CD8-positive, alpha-beta memory T cell (primary cell): ENCODE results near the gene SLC23A2. TPM values are rescaled to one million over a fixed set of nuclear protein-coding genes. Genes with fewer than 3 reads are reported as not detected.
"Not testable (repeated sequence)": the region's sequence is repeated elsewhere in the genome, so short reads cannot be mapped to it uniquely, and the experiment has no call there.

Experiments
- CTCF ChIA-PET: fragments of 350-600 bp; sonication (Branson Sonifier 250); formaldehyde crosslinking; loops from one replicate; lab custom pipeline; 2021; ENCODE audit warnings: antibody characterized with exemption; lab: Charles Lee
- POLR2A ChIA-PET: fragments of 350-600 bp; sonication (Branson Sonifier 250); formaldehyde crosslinking; loops from one replicate; lab custom pipeline; 2021; ENCODE audit warnings: antibody characterized with exemption; lab: Charles Lee
- DNase-seq, 5 donors: peaks; one replicate each; pipeline versions ENCODE4 v3.0.0 to v3.0.0-alpha.2; 2020 to 2022; ENCODE audit warnings: mixed read lengths in 1 of 5
- H3K27ac ChIP-seq: one replicate; pipeline ENCODE4 v1.7.0; 2013; ENCODE audit warnings: low read depth, mild to moderate bottlenecking, low read length, moderate library complexity
- H3K27me3 ChIP-seq: 2 replicates; pipeline ENCODE4 v1.7.0; 2013; ENCODE audit warnings: low read length, mild to moderate bottlenecking; ENCODE audit not compliant: insufficient read depth, poor library complexity, severe bottlenecking
- H3K36me3 ChIP-seq: 2 replicates; pipeline ENCODE4 v1.7.0; 2013; ENCODE audit warnings: mild to moderate bottlenecking, low read length, moderate library complexity; ENCODE audit not compliant: insufficient read depth
- H3K4me1 ChIP-seq: 2 replicates; pipeline ENCODE4 v1.7.0; 2013; ENCODE audit warnings: mild to moderate bottlenecking, low read length, moderate library complexity; ENCODE audit not compliant: insufficient read depth
- H3K4me3 ChIP-seq: 2 replicates; pipeline ENCODE4 v1.7.0; 2013; ENCODE audit warnings: mild to moderate bottlenecking, low read length
- H3K9me3 ChIP-seq: 2 replicates; pipeline ENCODE4 v1.7.0; 2013; ENCODE audit warnings: mild to moderate bottlenecking, low read length
- H3K27ac Mint-ChIP-seq, 8 donors: one replicate each; pipeline ENCODE4 v1.8.0; 2020 to 2021; ENCODE audit warnings: mixed read lengths in 8 of 8, mild to moderate bottlenecking in 6 of 8, inconsistent platforms in 3 of 8, moderate library complexity in 3 of 8
- H3K27me3 Mint-ChIP-seq, 2 donors: one replicate each; pipeline ENCODE4 v1.8.0; 2020 to 2021; ENCODE audit warnings: mixed read lengths in 2 of 2, mild to moderate bottlenecking in 1 of 2, moderate library complexity in 1 of 2
- H3K36me3 Mint-ChIP-seq, 3 donors: one replicate each; pipeline ENCODE4 v1.8.0; 2020 to 2021; ENCODE audit warnings: mixed read lengths in 3 of 3, inconsistent platforms in 1 of 3, mild to moderate bottlenecking in 1 of 3
- H3K4me1 Mint-ChIP-seq, 3 donors: one replicate each; pipeline ENCODE4 v1.8.0; 2020 to 2021; ENCODE audit warnings: mixed read lengths in 3 of 3, inconsistent platforms in 1 of 3, mild to moderate bottlenecking in 1 of 3
- H3K4me3 Mint-ChIP-seq, 7 donors: one replicate each; pipeline ENCODE4 v1.8.0; 2020 to 2021; ENCODE audit warnings: mixed read lengths in 7 of 7, mild to moderate bottlenecking in 6 of 7, moderate library complexity in 4 of 7, inconsistent platforms in 2 of 7
- H3K9me3 Mint-ChIP-seq, 5 donors: one replicate each; pipeline ENCODE4 v1.8.0; 2020 to 2022; ENCODE audit warnings: mixed read lengths in 5 of 5, mild to moderate bottlenecking in 3 of 5, moderate library complexity in 2 of 5, inconsistent platforms in 1 of 5
- polyA plus RNA-seq: library from polyadenylated mRNA; unstranded; fragments of 300-500 nt; fragmentation: Illumina TruSeq; gene quantifications from one replicate; pipeline ENCODE4 v1.2.3, GENCODE V29; 2021
- total RNA-seq, 2 experiments: library from RNA; stranded (reverse); gene quantifications; one replicate each; pipeline ENCODE4 v1.2.3, GENCODE V29; 2021

The SLC23A2 gene
- total and polyA plus RNA-seq, 3 experiments from 2014 or later: 6.7 to 24.3 (median 20.6) TPM

DNA sequence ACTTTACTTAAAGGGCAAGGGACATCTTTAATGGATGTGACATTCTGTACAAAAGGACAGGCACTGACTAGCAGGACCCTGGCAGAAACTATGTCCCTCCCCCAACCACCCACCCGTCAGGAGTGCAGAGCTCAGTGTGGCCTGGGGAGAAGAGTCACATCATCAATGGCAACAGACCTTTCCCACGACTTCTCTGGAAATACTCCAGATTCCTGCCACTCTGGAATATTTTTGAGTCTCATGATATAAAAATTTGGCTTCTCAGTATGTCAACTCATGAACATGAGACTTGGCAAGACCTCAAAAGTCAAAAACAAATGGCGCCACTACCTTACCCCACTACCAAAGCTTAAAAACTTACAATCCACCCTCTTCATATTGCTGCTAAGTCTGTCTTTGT is 118.3 kb downstream of the SLC23A2 start:
- Mint-ChIP-seq H3K27ac (no peak overlapping the region), H3K9me3 (no peaks in the 10 kb centered on the region), H3K36me3 (peaks cover 0 to 76% (median 22%) of the 10 kb centered on the region in 3 donors), H3K4me1 (peaks cover 19 to 21% (median 20%) of the 10 kb centered on the region in 3 donors), H3K27me3 (no peaks in the 10 kb centered on the region), H3K4me3 (no peak overlapping the region)
- DNase-seq: no peak
- Histone ChIP-seq H3K4me3 (no peak overlapping the region), H3K36me3 (peaks cover 20% of the 10 kb centered on the region), H3K9me3 (no peaks in the 10 kb centered on the region), H3K27me3 (no peaks in the 10 kb centered on the region), H3K4me1 (no peaks in the 10 kb centered on the region), H3K27ac (no peak overlapping the region)
- ChIA-PET CTCF (no interaction called here), POLR2A (no interaction called here)

DNA sequence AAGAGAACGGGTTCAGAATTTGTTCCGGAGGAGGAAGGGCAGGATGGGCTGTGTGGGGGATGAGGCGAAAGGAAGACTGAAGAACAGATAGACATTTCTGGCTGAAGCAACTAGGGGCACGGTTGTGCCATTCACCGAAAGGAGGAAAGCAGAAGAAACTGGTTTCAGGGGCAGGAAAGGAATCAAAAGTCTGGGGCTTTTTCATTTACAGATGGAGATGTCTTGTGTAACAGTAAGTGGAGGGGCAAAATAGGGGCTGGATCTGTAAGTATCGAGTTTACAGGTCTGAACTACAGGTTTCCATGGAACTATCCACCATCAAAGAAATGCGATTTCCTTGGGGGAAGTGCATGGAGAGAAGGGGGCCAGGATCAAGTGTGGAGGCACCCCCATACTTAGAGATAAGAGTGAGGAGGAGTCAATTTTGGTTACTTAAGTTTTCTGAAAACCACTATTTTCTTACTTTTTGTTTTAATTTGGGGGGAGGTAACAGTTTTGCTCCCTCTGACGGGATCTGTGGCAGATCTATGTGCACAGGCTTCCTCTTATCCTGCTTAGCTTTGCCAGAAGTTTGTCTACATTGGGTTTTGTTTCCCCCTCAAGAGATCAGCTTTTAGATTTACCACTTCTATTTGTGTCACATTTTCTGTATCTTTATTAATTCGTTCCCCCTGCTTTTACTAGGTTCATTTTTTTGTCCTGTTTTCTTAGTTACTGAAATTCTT is 120.1 kb downstream of the SLC23A2 start:
- Mint-ChIP-seq H3K27ac (peak overlapping the region in 3 of 8 donors; percentile 18 to 75 (median 46)), H3K27me3 (no peaks in the 10 kb centered on the region), H3K4me3 (no peak overlapping the region), H3K4me1 (peaks cover 16 to 21% (median 16%) of the 10 kb centered on the region in 3 donors), H3K9me3 (no peaks in the 10 kb centered on the region), H3K36me3 (peaks cover 0 to 77% (median 21%) of the 10 kb centered on the region in 3 donors)
- POLR2A ChIA-PET: no interaction called here
- H3K4me1 ChIP-seq: no peaks in the 10 kb centered on the region
- CTCF ChIA-PET: no interaction called here
- H3K9me3 ChIP-seq: no peaks in the 10 kb centered on the region
- no peaks in the 10 kb centered on the region for H3K27me3 ChIP-seq
- DNase-seq: no peak
- peaks cover 20% of the 10 kb centered on the region for H3K36me3 ChIP-seq
- H3K4me3 ChIP-seq: no peak overlapping the region
- H3K27ac ChIP-seq: no peak overlapping the region

DNA sequence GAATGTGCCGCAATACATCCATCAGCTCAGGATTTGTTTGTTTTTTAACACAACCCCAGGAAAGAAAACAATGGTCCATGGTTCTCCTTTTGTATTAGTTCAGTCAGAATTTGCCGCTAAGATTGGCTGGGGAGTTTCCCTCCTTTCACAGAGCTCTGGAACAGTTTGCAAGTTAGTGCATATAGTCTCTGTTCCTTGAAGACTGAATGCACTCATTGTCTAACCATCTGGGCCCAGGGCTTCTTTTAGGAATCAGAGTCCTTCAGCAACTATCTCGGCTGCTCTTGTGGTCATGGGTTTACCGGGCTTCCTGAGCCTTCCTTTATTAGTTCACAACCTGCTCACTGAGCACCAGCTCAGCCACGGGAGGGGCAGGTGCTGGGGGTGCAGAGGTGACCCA is 121.3 kb downstream of the SLC23A2 start:
- CTCF ChIA-PET: no interaction called here
- no peak for DNase-seq
- H3K4me3 ChIP-seq: no peak overlapping the region
- Mint-ChIP-seq H3K4me1 (peaks cover 13 to 21% (median 14%) of the 10 kb centered on the region in 3 donors), H3K36me3 (peaks cover 0 to 81% (median 20%) of the 10 kb centered on the region in 3 donors), H3K27me3 (peaks cover 0 to 2% of the 10 kb centered on the region in 2 donors), H3K4me3 (peak overlapping the region in 1 of 7 donors; percentile 63), H3K9me3 (no peaks in the 10 kb centered on the region), H3K27ac (peak overlapping the region in 2 of 8 donors; percentile 13 to 38)
- POLR2A ChIA-PET: no interaction called here
- no peaks in the 10 kb centered on the region for H3K4me1 ChIP-seq
- peaks cover 20% of the 10 kb centered on the region for H3K36me3 ChIP-seq
- no peaks in the 10 kb centered on the region for H3K9me3 ChIP-seq
- no peaks in the 10 kb centered on the region for H3K27me3 ChIP-seq
- no peak overlapping the region for H3K27ac ChIP-seq

DNA sequence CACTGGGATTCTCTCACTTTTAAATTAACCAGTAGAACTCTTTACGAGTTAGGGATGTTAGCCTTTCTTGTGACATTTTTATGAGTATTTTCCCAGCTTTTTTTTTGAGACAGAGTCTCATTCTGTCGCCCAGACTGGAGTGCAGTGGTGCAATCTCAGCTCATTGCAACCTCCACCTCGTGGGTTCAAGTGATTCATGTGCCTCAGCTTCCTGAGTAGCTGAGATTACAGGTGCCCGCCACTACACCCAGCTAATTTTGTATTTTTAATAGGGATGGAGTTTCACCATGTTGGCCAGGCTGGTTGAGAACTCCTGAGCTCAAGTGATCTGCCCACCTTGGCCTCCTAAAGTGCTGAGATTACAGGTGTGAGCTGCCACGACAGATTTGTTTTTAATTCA is 123.2 kb downstream of the SLC23A2 start:
- POLR2A ChIA-PET, DNase-seq: not testable (repeated sequence)
- CTCF ChIA-PET: interaction anchor here (1.2 kb wide), 1 partner anchor 13 kb away, joined by 3 read pairs; no protein-coding TSS in a partner anchor

DNA sequence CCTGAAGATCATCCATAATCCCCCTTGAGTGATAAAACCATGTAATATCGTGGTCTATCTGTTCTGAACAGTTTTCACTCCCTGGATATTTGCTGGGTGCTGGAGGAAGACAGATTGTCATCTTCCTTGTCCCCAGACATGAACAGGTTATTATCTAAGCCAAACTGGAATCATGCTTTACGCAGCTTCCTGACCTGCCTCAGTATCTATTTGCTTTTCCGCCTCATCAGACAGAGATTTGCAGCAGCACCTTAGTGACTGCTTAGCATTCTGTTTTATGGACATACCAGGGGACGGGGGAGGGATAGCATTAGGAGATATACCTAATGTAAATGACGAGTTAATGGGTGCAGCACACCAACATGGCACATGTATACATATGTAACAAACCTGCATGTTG is 124.6 kb downstream of the SLC23A2 start:
- peak overlapping the region in 1 of 8 donors; percentile 18 for H3K27ac Mint-ChIP-seq
- CTCF ChIA-PET: interaction anchor here (1.2 kb wide), 1 partner anchor 14 kb away, joined by 3 read pairs; no protein-coding TSS in a partner anchor

More for the DNA sequence above, 123.2 kb downstream of the SLC23A2 start:
- H3K9me3 Mint-ChIP-seq, H3K27ac ChIP-seq, H3K27me3 ChIP-seq, H3K4me1 ChIP-seq, H3K9me3 ChIP-seq, H3K4me3 ChIP-seq, H3K4me3 Mint-ChIP-seq, H3K27me3 Mint-ChIP-seq: not testable (repeated sequence)
- H3K36me3 ChIP-seq: peaks cover 20% of the 10 kb centered on the region
- Mint-ChIP-seq H3K27ac (peak overlapping the region in 1 of 8 donors; percentile 81), H3K4me1 (peaks cover 13 to 21% (median 14%) of the 10 kb centered on the region in 3 donors), H3K36me3 (peaks cover 0 to 82% (median 20%) of the 10 kb centered on the region in 3 donors)

DNA sequence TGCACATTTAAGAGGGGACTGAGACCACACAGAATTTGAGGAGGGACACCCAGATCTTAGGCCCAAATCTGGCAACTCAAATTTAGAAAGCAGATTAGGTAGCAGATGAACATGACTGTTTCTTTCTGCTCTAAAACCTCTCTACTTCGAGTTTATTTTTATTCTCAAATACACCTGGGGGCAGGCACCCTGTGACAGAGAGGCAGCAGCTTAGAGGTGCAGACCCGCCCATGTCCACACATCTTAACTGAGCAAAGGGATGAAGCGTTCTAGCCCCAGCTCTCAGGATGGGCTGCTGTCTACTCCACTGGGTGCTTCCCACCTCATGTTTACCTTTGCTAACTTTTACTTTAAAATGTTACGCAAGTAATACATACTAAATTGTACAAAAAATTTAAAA is 125.0 kb downstream of the SLC23A2 start:
- Mint-ChIP-seq H3K27me3 (peaks cover 0 to 2% of the 10 kb centered on the region in 2 donors), H3K9me3 (no peaks in the 10 kb centered on the region), H3K27ac (peak overlapping the region in 1 of 8 donors; percentile 46), H3K4me1 (peaks cover 6 to 11% (median 6%) of the 10 kb centered on the region in 3 donors), H3K4me3 (no peak overlapping the region), H3K36me3 (peaks cover 0 to 81% (median 20%) of the 10 kb centered on the region in 3 donors)
- no peak for DNase-seq
- Histone ChIP-seq H3K4me3 (no peak overlapping the region), H3K9me3 (no peaks in the 10 kb centered on the region), H3K4me1 (no peaks in the 10 kb centered on the region), H3K36me3 (peaks cover 17% of the 10 kb centered on the region), H3K27me3 (no peaks in the 10 kb centered on the region), H3K27ac (no peak overlapping the region)
- CTCF ChIA-PET: no interaction called here
- POLR2A ChIA-PET: no interaction called here

More for the DNA sequence above, 124.6 kb downstream of the SLC23A2 start:
- Mint-ChIP-seq H3K36me3 (peaks cover 0 to 81% (median 20%) of the 10 kb centered on the region in 3 donors), H3K4me1 (peaks cover 10 to 16% (median 11%) of the 10 kb centered on the region in 3 donors), H3K4me3 (no peak overlapping the region), H3K9me3 (no peaks in the 10 kb centered on the region), H3K27me3 (peaks cover 0 to 2% of the 10 kb centered on the region in 2 donors)
- POLR2A ChIA-PET: no interaction called here
- H3K9me3 ChIP-seq: no peaks in the 10 kb centered on the region
- no peaks in the 10 kb centered on the region for H3K27me3 ChIP-seq
- DNase-seq: no peak
- H3K27ac ChIP-seq: no peak overlapping the region
- H3K36me3 ChIP-seq: peaks cover 20% of the 10 kb centered on the region
- H3K4me1 ChIP-seq: no peaks in the 10 kb centered on the region
- no peak overlapping the region for H3K4me3 ChIP-seq

DNA sequence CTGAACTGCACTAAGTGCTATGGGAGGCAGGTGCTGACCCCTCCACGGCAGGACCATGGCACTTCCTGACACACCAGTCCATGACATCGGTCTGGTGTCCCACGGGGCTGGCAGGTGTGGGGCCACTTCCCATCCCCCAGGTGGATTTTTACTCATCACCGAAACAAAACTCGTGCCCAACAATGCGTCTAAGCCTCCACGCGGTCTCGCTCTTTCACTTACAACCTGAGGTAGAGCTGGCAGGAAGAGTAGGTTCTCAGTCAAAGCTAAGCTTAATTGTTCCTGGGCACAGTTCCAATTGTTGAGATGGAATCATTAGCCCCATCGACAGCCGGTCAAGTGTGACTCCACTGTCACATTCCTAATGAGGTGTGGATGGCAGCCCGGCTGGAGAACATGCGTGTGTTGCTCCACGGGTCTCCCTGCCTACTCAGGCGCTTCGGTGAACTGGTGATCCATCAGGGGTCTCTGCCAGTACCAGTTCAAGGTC is 125.7 kb downstream of the SLC23A2 start:
- H3K4me1 ChIP-seq: no peaks in the 10 kb centered on the region
- ChIA-PET CTCF (no interaction called here), POLR2A (no interaction called here)
- H3K4me1 Mint-ChIP-seq: peaks cover 0 to 5% (median 5%) of the 10 kb centered on the region in 3 donors
- H3K9me3 ChIP-seq: no peaks in the 10 kb centered on the region
- H3K27me3 Mint-ChIP-seq: peaks cover 0 to 2% of the 10 kb centered on the region in 2 donors
- H3K4me3 ChIP-seq: no peak overlapping the region
- H3K36me3 Mint-ChIP-seq: peaks cover 0 to 81% (median 20%) of the 10 kb centered on the region in 3 donors
- H3K27ac Mint-ChIP-seq: peak overlapping the region in 1 of 8 donors; percentile 12
- no peak for DNase-seq
- H3K4me3 Mint-ChIP-seq: no peak overlapping the region
- no peaks in the 10 kb centered on the region for H3K27me3 ChIP-seq
- H3K36me3 ChIP-seq: peaks cover 10% of the 10 kb centered on the region
- H3K27ac ChIP-seq: no peak overlapping the region
- no peaks in the 10 kb centered on the region for H3K9me3 Mint-ChIP-seq

DNA sequence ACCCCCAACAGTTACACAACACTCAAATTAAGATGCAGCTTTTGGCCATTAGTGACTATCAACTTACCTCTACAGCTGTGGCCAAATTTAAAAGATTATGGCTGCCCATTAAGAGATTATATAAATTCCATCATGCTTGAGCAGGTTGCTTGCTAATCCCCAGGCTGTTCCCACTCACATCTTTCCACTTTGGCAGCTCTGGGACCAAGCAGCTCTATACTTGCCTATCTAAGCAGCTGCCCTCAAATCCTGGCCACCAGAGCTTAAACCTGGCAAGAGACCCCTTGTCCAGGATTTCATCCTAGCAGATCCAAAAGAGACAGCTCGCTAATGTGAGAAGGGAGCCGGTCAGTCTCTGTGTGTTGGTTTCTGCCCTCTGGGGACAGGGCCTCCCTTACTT is 127.9 kb downstream of the SLC23A2 start:
- H3K27me3 ChIP-seq: no peaks in the 10 kb centered on the region
- no peak overlapping the region for H3K27ac Mint-ChIP-seq
- no peaks in the 10 kb centered on the region for H3K9me3 Mint-ChIP-seq
- H3K27me3 Mint-ChIP-seq: peaks cover 0 to 2% of the 10 kb centered on the region in 2 donors
- H3K4me3 Mint-ChIP-seq: no peak overlapping the region
- peaks cover 5% of the 10 kb centered on the region for H3K36me3 ChIP-seq
- no peaks in the 10 kb centered on the region for H3K9me3 ChIP-seq
- H3K4me1 ChIP-seq: no peaks in the 10 kb centered on the region
- ChIA-PET POLR2A (no interaction called here), CTCF (no interaction called here)
- no peak for DNase-seq
- no peak overlapping the region for H3K27ac ChIP-seq
- peaks cover 0 to 14% (median 9%) of the 10 kb centered on the region in 3 donors for H3K4me1 Mint-ChIP-seq
- peaks cover 0 to 83% (median 16%) of the 10 kb centered on the region in 3 donors for H3K36me3 Mint-ChIP-seq
- no peak overlapping the region for H3K4me3 ChIP-seq
